Measurements from ENCODE around the gene CDC14A. TPM values are rescaled to one million over a fixed set of nuclear protein-coding genes. Genes with fewer than 3 reads are reported as not detected.

CDC14A gene
- total and polyA plus RNA-seq, 2 of the 8 experiments (the other 6 are each of a cell fraction or from before 2014, with no cell fraction given): 3.2 to 8.9 TPM

DNA sequence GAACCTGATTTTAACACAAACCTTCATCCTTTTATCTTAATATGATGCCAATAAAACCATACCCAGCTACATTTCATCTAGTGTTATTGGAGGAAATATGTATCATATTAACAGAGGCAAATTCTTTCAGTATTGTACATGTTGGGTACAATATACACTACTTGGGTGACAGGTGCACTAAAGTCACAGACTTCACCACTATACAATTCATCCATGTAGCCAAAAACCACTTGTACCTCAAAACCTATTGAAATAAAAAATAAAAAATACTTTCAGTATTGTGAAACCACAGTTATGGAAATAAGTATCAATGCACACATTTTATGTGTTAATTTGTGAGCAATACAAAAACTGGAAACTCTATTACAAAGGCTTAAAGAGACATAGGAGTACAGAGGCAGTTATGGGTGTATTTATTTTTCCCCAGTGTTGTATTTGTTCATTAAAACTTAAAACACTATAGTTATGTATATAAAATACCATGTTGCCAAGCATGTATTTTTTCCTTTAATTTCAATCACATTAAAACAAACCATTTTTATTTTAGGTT is 160.6 kb downstream of the CDC14A start:
- H3K4me3 ChIP-seq (ENCODE audit: extremely low read depth in 1 of 4, insufficient read depth in 2 of 4, low read depth in 3 of 4, low read length in 4 of 4): no peak overlapping the region
- no peak overlapping the region for H2BK15ac ChIP-seq (ENCODE audit: low read length)
- H3K9ac ChIP-seq (replicated peaks in 1 of 4; ENCODE audit: extremely low read depth in 1 of 4, low read depth in 3 of 4, low read length in 3 of 4): no peak overlapping the region
- no peak overlapping the region for H3K23ac ChIP-seq (ENCODE audit: insufficient read length)
- no peak overlapping the region for H3K14ac ChIP-seq (ENCODE audit: insufficient read length)
- no peaks in the 10 kb centered on the region for H3K27me3 ChIP-seq (replicated peaks in 1 of 4; ENCODE audit: control insufficient read depth in 3 of 4, extremely low read depth in 1 of 4, insufficient read depth in 3 of 4, low read length in 3 of 4)
- H3K79me2 ChIP-seq (ENCODE audit: control insufficient read depth in 1 of 2, insufficient read depth in 2 of 2, low read length in 2 of 2): no peaks in the 10 kb centered on the region
- no peak overlapping the region for H4K5ac ChIP-seq (ENCODE audit: insufficient read length, low read depth, low read length)
- H3K56ac ChIP-seq (replicated peaks; ENCODE audit: insufficient read length, low read depth, low read length): no peak overlapping the region
- no peak overlapping the region for H2AK5ac ChIP-seq (ENCODE audit: low read depth, low read length)
- H2BK12ac ChIP-seq (ENCODE audit: low read depth, low read length): no peak overlapping the region
- 0 out of 7 replicates have a peak, but pooled peaks cover 0 to 2% (median 0%) of the 10 kb centered on the region in 4 experiments for H3K4me1 ChIP-seq (replicated peaks in 1 of 4; ENCODE audit: control insufficient read depth in 3 of 4, insufficient read depth in 4 of 4, low read length in 3 of 4)
- H3K27ac ChIP-seq (ENCODE audit: low read depth, low read length): no peak overlapping the region
- H2AFZ ChIP-seq (ENCODE audit: low read length): no peak overlapping the region
- H4K20me1 ChIP-seq (replicated peaks in 1 of 2; ENCODE audit: control insufficient read depth in 1 of 2, insufficient read depth in 2 of 2, low read length in 2 of 2): no peaks in the 10 kb centered on the region
- H3K4me2 ChIP-seq (ENCODE audit: insufficient read depth in 1 of 2, low read depth in 2 of 2, low read length in 2 of 2): no peak overlapping the region
- H2BK20ac ChIP-seq (ENCODE audit: low read length): no peak overlapping the region
- no peak overlapping the region for H2BK5ac ChIP-seq (ENCODE audit: low read depth, low read length)
- H3K9me3 ChIP-seq (ENCODE audit: insufficient read depth in 2 of 2, low read depth in 1 of 2, low read length in 1 of 2): no peaks in the 10 kb centered on the region
- TF ChIP-seq CREB1 (IDR thresholded peaks at IDR 0.05) (no peak), SIRT6 (IDR thresholded peaks at IDR 0.05; ENCODE audit: low read length) (no peak), ZNF274 (IDR thresholded peaks at IDR 0.05; ENCODE audit: borderline replicate concordance, extremely low read depth, low read length) (no peak), CEBPB (IDR thresholded peaks at IDR 0.05; ENCODE audit: low read depth, low read length) (no peak), BCL11A (IDR thresholded peaks at IDR 0.05; ENCODE audit: low read depth in 2 of 2, low read length in 2 of 2) (no peak), TEAD4 (IDR thresholded peaks at IDR 0.05; ENCODE audit: low read depth, low read length) (no peak)
- TF ChIP-seq, protein P1, sequence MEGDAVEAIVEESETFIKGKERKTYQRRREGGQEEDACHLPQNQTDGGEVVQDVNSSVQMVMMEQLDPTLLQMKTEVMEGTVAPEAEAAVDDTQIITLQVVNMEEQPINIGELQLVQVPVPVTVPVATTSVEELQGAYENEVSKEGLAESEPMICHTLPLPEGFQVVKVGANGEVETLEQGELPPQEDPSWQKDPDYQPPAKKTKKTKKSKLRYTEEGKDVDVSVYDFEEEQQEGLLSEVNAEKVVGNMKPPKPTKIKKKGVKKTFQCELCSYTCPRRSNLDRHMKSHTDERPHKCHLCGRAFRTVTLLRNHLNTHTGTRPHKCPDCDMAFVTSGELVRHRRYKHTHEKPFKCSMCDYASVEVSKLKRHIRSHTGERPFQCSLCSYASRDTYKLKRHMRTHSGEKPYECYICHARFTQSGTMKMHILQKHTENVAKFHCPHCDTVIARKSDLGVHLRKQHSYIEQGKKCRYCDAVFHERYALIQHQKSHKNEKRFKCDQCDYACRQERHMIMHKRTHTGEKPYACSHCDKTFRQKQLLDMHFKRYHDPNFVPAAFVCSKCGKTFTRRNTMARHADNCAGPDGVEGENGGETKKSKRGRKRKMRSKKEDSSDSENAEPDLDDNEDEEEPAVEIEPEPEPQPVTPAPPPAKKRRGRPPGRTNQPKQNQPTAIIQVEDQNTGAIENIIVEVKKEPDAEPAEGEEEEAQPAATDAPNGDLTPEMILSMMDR (IDR thresholded peaks at IDR 0.05; ENCODE audit: control extremely low read depth in 1 of 3, insufficient read depth in 1 of 3, low read depth in 1 of 3, low read length in 3 of 3): no peak
- no peak overlapping the region for H2BK120ac ChIP-seq (replicated peaks; ENCODE audit: low read depth, low read length)
- no peak overlapping the region for H3K18ac ChIP-seq (ENCODE audit: extremely low read depth, low read length)
- no peak overlapping the region for H4K8ac ChIP-seq (ENCODE audit: extremely low read depth, insufficient read depth, low read length)
- no peak overlapping the region for H3K4ac ChIP-seq (replicated peaks; ENCODE audit: insufficient read length, low read depth, low read length)
- ChIA-PET CTCF (ENCODE audit: partially characterized antibody) (interaction anchor here (1.1 kb wide), 1 partner anchor 30 kb away, joined by 3 read pairs; no protein-coding TSS in a partner anchor), POLR2A (ENCODE audit: partially characterized antibody) (no interaction called here)
- H3K23me2 ChIP-seq (ENCODE audit: low read depth, low read length): no peaks in the 10 kb centered on the region
- H3K79me1 ChIP-seq (ENCODE audit: low read depth, low read length): no peaks in the 10 kb centered on the region; the same call in 1 of the 2 replicates
- H3K36me3 ChIP-seq (ENCODE audit: control insufficient read depth in 2 of 4, insufficient read depth in 4 of 4, low read length in 3 of 4): no peaks in the 10 kb centered on the region; a peak in 2 of 8 replicates
- H4K91ac ChIP-seq (replicated peaks; ENCODE audit: insufficient read length, low read length): no peak overlapping the region
- FAIRE-seq: no peak
- no peak for DNase-seq (ENCODE audit: low read depth in 1 of 2, low spot score in 2 of 2)

Measured in H1 (cell line).